K562 (cell line): Measurements from ENCODE around the gene FSHR. TPM values are rescaled to one million over a fixed set of nuclear protein-coding genes. Genes with fewer than 3 reads are reported as not detected.

Experiments
- ATAC-seq: fragments of 200-7000 bp; cut with Tn5 transposase; 3 replicates; pipeline ENCODE4 v1.9.1; 2020; ENCODE audit warnings: moderate library complexity
- BruUV-seq: library from RNA; stranded (reverse); fragments of 400-500 nt; replicated peaks from 2 replicates; lab custom pipeline; 2021; lab: Mats Ljungman, UMichigan
- CTCF ChIA-PET: fragments of 300-600 bp; formaldehyde crosslinking; extraction: SDS; loops from one replicate; lab custom pipeline; 2021; ENCODE audit warnings: low intra/inter-chr PET ratio; lab: Yijun Ruan, JAX
- POLR2A ChIA-PET: fragments of 300-600, 350-650 bp; sonication (Branson Sonifier 250); formaldehyde crosslinking; extraction: SDS; loops from one replicate; lab custom pipeline; 2021; ENCODE audit warnings: antibody characterized with exemption, inconsistent platforms; lab: Yijun Ruan, JAX
- DNase-seq, 4 experiments: peaks; one replicate each; pipeline versions ENCODE4 v3.0.0 to v3.0.0-alpha.2; 2011 to 2018; ENCODE audit warnings: low spot score in 3 of 4, mixed read lengths in 3 of 4; ENCODE audit errors: extremely low read depth in 1 of 4
- FAIRE-seq: peaks from 2 replicates; lab custom pipeline; 2011; peaks lifted over from hg19 to GRCh38; lab: Jason Lieb, UNC
- H2AFZ ChIP-seq: 2 replicates; pipeline ENCODE4 v1.6.0; 2011; ENCODE audit warnings: low read depth, low read length, control low read depth, inconsistent platforms
- H3K27ac ChIP-seq: fragments of 200-600 bp; 3 replicates; pipeline ENCODE4 v1.8.0; 2011; ENCODE audit warnings: low read depth, mild to moderate bottlenecking, control low read depth, inconsistent platforms, low read length, moderate library complexity, mixed read lengths; ENCODE audit errors: extremely low read depth
- H3K27me3 ChIP-seq, 2 experiments: fragments of 300-600 bp in 1 of 2; 2 replicates in 1 of 2; 3 replicates in 1 of 2; pipeline versions ENCODE4 v1.6.0 to v1.8.0; 2011; ENCODE audit warnings: inconsistent platforms in 2 of 2, low read length in 2 of 2, mild to moderate bottlenecking in 1 of 2, mixed read lengths in 1 of 2, moderate library complexity in 1 of 2; ENCODE audit not compliant: control insufficient read depth in 2 of 2, insufficient read depth in 2 of 2
- H3K36me3 ChIP-seq: fragments of 300-600 bp; 3 replicates; pipeline ENCODE4 v1.8.0; 2011; ENCODE audit warnings: mild to moderate bottlenecking, low read length, inconsistent platforms; ENCODE audit not compliant: control insufficient read depth, insufficient read depth
- H3K4me1 ChIP-seq, 2 experiments: fragments of 200-600 bp in 1 of 2; replicated peaks in 1 of 2; 2 replicates in 1 of 2; 3 replicates in 1 of 2; pipeline versions ENCODE4 v1.5.1 to v1.8.0; 2011; ENCODE audit warnings: inconsistent platforms in 2 of 2, low read length in 2 of 2, mild to moderate bottlenecking in 1 of 2, mixed read lengths in 1 of 2, moderate library complexity in 1 of 2; ENCODE audit not compliant: control insufficient read depth in 2 of 2, insufficient read depth in 2 of 2
- H3K4me2 ChIP-seq: 2 replicates; pipeline ENCODE4 v1.6.1; 2011; ENCODE audit warnings: low read length, control low read depth, inconsistent platforms, mixed read lengths; ENCODE audit not compliant: insufficient read depth
- H3K4me3 ChIP-seq: fragments of 200-600 bp; sonication (generic), shearing (Covaris generic); 2 replicates; pipeline ENCODE4 v1.5.1; 2016; ENCODE audit warnings: control low read depth, inconsistent platforms
- H3K79me2 ChIP-seq: fragments of 200-600 bp; 3 replicates; pipeline ENCODE4 v1.8.0; 2011; ENCODE audit warnings: low read length, inconsistent platforms; ENCODE audit not compliant: control insufficient read depth, insufficient read depth
- H3K9ac ChIP-seq, 2 experiments: 2 replicates each; pipeline versions ENCODE4 v1.6.0 to v1.6.1; 2011; ENCODE audit warnings: low read depth in 2 of 2, low read length in 2 of 2, control low read depth in 1 of 2, inconsistent platforms in 1 of 2, mild to moderate bottlenecking in 1 of 2, mixed read lengths in 1 of 2; ENCODE audit not compliant: insufficient read depth in 1 of 2
- H3K9me1 ChIP-seq: one replicate; pipeline ENCODE4 v1.6.0; 2011; ENCODE audit warnings: inconsistent platforms, mild to moderate bottlenecking, low read length, moderate library complexity; ENCODE audit not compliant: control insufficient read depth, insufficient read depth
- H3K9me3 ChIP-seq: replicated peaks from 2 replicates; pipeline ENCODE4 v1.5.1; 2011; ENCODE audit warnings: low read depth, low read length, inconsistent platforms; ENCODE audit not compliant: control insufficient read depth, insufficient read depth
- H4K20me1 ChIP-seq: replicated peaks from 2 replicates; pipeline ENCODE4 v1.6.1; 2011; ENCODE audit warnings: low read length, inconsistent platforms, mixed read lengths; ENCODE audit not compliant: control insufficient read depth, insufficient read depth
- EZH2 ChIP-seq: IDR thresholded peaks from 2 replicates; pipeline ENCODE4 v1.6.1; 2012; ENCODE audit warnings: low read depth, mild to moderate bottlenecking, inconsistent platforms, low read length, borderline replicate concordance
- FOXA1 ChIP-seq: fragments of 450-650 bp; IDR thresholded peaks from 2 replicates; pipeline ENCODE4 v1.6.1; 2016; ENCODE audit warnings: mild to moderate bottlenecking, borderline replicate concordance
- HDAC2 ChIP-seq: fragments of 450-650 bp; IDR thresholded peaks from 2 replicates; pipeline ENCODE4 v1.6.1; 2016; ENCODE audit warnings: mild to moderate bottlenecking
- HINFP ChIP-seq: fragments of 450-650 bp; conservative IDR thresholded peaks from 2 replicates; pipeline ENCODE4 v1.6.1; 2016; ENCODE audit warnings: missing genetic modification characterization, low read depth, mild to moderate bottlenecking, control low read depth, missing compliant biosample characterization
- NFIX ChIP-seq: fragments of 250-450 bp; sonication (Bioruptor Pico); IDR thresholded peaks from 2 replicates; pipeline ENCODE4 v1.4.0; 2020; ENCODE audit warnings: low read depth, mild to moderate bottlenecking, moderate library complexity
- NR0B1 ChIP-seq: fragments of 450-650 bp; IDR thresholded peaks from one replicate; pipeline ENCODE4 v1.6.1; 2018; ENCODE audit warnings: mild to moderate bottlenecking, moderate library complexity; ENCODE audit not compliant: partially characterized antibody
- PTBP1 ChIP-seq: fragments of 200-400 bp; formaldehyde crosslinking; IDR thresholded peaks from 2 replicates; pipeline ENCODE4 v1.6.1; 2017; ENCODE audit warnings: low read depth, low read length
- SMARCA5 ChIP-seq: fragments of 450-650 bp; IDR thresholded peaks from 2 replicates; pipeline ENCODE4 v1.6.1; 2016
- ZC3H11A ChIP-seq: IDR thresholded peaks from 2 replicates; pipeline ENCODE4 v1.6.1; 2012; ENCODE audit warnings: low read depth, low read length, improper control_type of control experiment
- ZFP30 ChIP-seq: fragments of 250-450 bp; sonication (Bioruptor Pico); IDR thresholded peaks from 2 replicates; pipeline ENCODE4 v1.8.0; 2022; ENCODE audit warnings: moderate library complexity, mild to moderate bottlenecking, inconsistent platforms, borderline replicate concordance
- ZNF354B ChIP-seq: fragments of 250-450 bp; sonication (Bioruptor Pico); IDR thresholded peaks from 2 replicates; pipeline ENCODE4 v1.4.0; 2020
- ZNF518B ChIP-seq: fragments of 250-450 bp; sonication (Bioruptor Pico); IDR thresholded peaks from 2 replicates; pipeline ENCODE4 v1.5.0; 2021; ENCODE audit warnings: mild to moderate bottlenecking, moderate library complexity
- ZSCAN29 ChIP-seq: fragments of 450-650 bp; IDR thresholded peaks from 2 replicates; pipeline ENCODE4 v1.6.1; 2017
- WGBS: fragments of 100-300 bp; shearing (Covaris generic); methylation state at CpG from one replicate; pipeline ENCODE4 v1.1.6; 2016; ENCODE audit warnings: low coverage, mixed read lengths; ENCODE audit not compliant: insufficient coverage; ENCODE audit errors: missing lambda C conversion rate; 5-methylcytosine and 5-hydroxymethylcytosine counted together
- in situ Hi-C: fragments of 300-500 bp; cut with MboI; formaldehyde crosslinking; loops from 4 replicates; pipeline ENCODE4 v1.15.0; 2018; ENCODE audit warnings: inconsistent platforms, mixed read lengths
- intact Hi-C: fragments of 100-400 bp; cut with micrococcal nuclease; formaldehyde crosslinking; loops from 2 replicates; pipeline ENCODE4 v1.14.2; 2022
- polyA plus RNA-seq, 8 experiments: library from polyadenylated mRNA; depleted of rRNA in 4 of 8; stranded (reverse) in 5 of 8; unstranded in 3 of 8; fragments of >200 nt; fragmentation: Nextera tagmentation in 2 of 8; fragmentation: Illumina TruSeq in 1 of 8; extraction: Ambion mirVana in 2 of 8; extraction: Trizol in 1 of 8; gene quantifications; 2 replicates each; pipeline versions ENCODE4 v1.2.1 to v1.2.3, GENCODE V29; 2011 to 2014; ENCODE audit warnings: inconsistent platforms in 1 of 8, missing spikeins in 1 of 8
- total RNA-seq, 7 experiments: library from RNA; depleted of rRNA in 6 of 7; stranded (reverse); fragments of >200 nt in 6 of 7; fragmentation: Illumina TruSeq in 2 of 7; extraction: Trizol in 2 of 7; gene quantifications; 2 replicates each; pipeline versions ENCODE4 v1.2.1 to v1.2.3, GENCODE V29; 2011 to 2021; ENCODE audit warnings: low replicate concordance in 1 of 7
- TF ChIP-seq, protein P1 (sequence below): fragments of 250-450 bp; sonication (Bioruptor Pico); IDR thresholded peaks from 2 replicates; pipeline ENCODE4 v1.4.0; 2020; ENCODE audit warnings: borderline replicate concordance

FSHR gene
- total and polyA plus RNA-seq, 9 of the 15 experiments (the other 6 are each of a cell fraction or from before 2014, with no cell fraction given), result not detected

DNA sequence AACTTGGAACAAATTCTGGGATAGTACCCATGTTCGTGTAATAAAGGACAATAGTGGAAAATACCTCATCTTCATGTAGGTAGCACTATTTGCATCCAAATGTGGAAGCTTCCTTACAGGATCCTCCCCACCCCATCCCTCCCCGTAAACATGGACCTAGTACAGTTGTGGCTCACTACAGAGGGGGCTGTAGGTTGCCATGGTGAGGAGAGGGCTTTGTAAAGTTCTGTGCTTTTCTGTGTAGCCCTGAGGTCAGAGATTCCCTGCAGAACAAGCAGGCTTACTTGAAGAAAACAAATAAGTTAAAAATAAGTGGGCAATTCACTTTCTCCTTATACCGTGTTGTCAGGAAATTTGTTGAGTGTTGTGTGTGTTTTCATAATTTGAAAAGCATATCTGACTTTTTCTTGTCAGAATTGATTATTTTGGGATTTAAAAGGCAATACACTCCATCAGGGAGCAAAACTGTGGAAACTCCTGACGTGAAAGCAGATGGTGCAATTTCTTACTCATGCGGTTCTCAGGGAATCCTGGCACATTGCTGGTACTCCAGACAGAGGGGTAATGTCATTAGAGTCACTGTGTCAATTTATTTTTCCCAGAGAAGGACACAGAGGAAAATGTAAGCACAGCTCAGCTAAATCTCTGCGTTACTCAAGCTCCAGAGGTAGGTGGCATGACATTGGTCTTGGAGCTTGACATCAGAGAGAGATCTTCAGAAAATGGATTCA is 224.6 kb downstream of the FSHR start (continued):
- TF ChIP-seq, protein P1, sequence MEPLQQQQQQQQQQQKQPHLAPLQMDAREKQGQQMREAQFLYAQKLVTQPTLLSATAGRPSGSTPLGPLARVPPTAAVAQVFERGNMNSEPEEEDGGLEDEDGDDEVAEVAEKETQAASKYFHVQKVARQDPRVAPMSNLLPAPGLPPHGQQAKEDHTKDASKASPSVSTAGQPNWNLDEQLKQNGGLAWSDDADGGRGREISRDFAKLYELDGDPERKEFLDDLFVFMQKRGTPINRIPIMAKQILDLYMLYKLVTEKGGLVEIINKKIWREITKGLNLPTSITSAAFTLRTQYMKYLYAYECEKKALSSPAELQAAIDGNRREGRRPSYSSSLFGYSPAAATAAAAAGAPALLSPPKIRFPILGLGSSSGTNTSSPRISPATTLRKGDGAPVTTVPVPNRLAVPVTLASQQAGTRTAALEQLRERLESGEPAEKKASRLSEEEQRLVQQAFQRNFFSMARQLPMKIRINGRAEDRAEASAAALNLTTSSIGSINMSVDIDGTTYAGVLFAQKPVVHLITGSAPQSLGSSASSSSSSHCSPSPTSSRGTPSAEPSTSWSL (CRISPR knock-in tag), result no peak
- TF ChIP-seq ZC3H11A (no peak), SMARCA5 (no peak), ZFP30 (CRISPR knock-in tag) (no peak), PTBP1 (no peak)
- TF ChIP-seq, all 486 proteins: peak for 0

DNA sequence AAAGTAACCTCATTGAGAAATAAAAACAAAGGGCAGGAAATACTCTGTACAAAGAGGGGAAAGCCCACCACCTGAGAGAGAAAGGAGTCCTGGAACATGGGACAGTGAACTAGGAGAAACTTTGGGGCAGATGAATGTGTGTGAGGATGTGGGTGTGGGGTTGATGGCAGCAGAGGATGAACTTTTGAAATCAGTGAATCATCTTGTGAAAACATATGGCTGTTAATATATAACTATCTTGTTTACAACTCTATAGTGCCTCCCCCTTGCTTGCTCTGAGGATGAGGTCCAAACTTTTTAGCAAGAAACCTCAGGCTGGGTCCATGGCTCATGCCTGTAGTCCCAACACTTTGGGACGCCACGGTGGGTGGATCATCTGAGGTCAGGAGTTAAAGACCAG is 227.0 kb downstream of the FSHR start:
- Histone ChIP-seq H3K4me1 (no peaks in the 10 kb centered on the region), H3K27me3 (no peaks in the 10 kb centered on the region), H3K36me3 (no peaks in the 10 kb centered on the region), H3K27ac (no peak overlapping the region), H3K4me3 (no peak overlapping the region), H3K4me2 (no peak overlapping the region), H3K9me1 (no peaks in the 10 kb centered on the region), H3K9me3 (no peaks in the 10 kb centered on the region), H3K9ac (no peak overlapping the region), H3K79me2 (no peaks in the 10 kb centered on the region), H2AFZ (no peak overlapping the region), H4K20me1 (no peaks in the 10 kb centered on the region)
- BruUV-seq, result no TSS peak
- DNase-seq (no peak), ATAC-seq (no peak), FAIRE-seq (no peak)
- POLR2A ChIA-PET, result no interaction called here
- 0% methylated on average over 2 of the region's 2 CpGs for WGBS
- intact Hi-C loops, result no loop called here
- CTCF ChIA-PET, result no interaction called here
- in situ Hi-C loops, result no loop called here
- no peak for TF ChIP-seq HINFP (tag)
- TF ChIP-seq FOXA1, result no peak
- TF ChIP-seq HDAC2, result no peak
- no peak for TF ChIP-seq ZNF354B (CRISPR knock-in tag)
- TF ChIP-seq EZH2, result no peak
- no peak for TF ChIP-seq ZNF518B (CRISPR knock-in tag)
- no peak for TF ChIP-seq NR0B1
- TF ChIP-seq NFIX (CRISPR knock-in tag), result no peak
- no peak for TF ChIP-seq ZSCAN29
